ENCODE results near the gene PCDHGA3.

Gene PCDHGA3

GRCh38 chr5:141351591-141351990 lies 8.0 kb downstream of the PCDHGA3 start:
- TF ChIP-seq CTCF (IDR thresholded peaks at IDR 0.05; ENCODE audit: low read depth, low read length, missing control alignments), result no peak
- no peak for DNase-seq (ENCODE audit: extremely low read depth, low read depth)
- no peak overlapping the region for H3K4me3 ChIP-seq (replicated peaks; ENCODE audit: low read depth, low read length)

GRCh38 chr5:141354900-141355469 lies 11.4 kb downstream of the PCDHGA3 start, which contains the start of gene PCDHGA4:
Gene PCDHGA4 (plus strand): TSS chr5:141355021. CDS start chr5:141355108, 87 bp downstream.
- H3K4me3 ChIP-seq (replicated peaks; ENCODE audit: low read depth, low read length), result no peak within 1 kb of the TSS; the same call in 1 of the 2 replicates
- DNase-seq (ENCODE audit: extremely low read depth, low read depth), result no peak
- TF ChIP-seq CTCF (IDR thresholded peaks at IDR 0.05; ENCODE audit: low read depth, low read length, missing control alignments), result peak; percentile 36

- no peak for DNase-seq (ENCODE audit: extremely low read depth, low read depth)
- no peak overlapping the region for H3K4me3 ChIP-seq (replicated peaks; ENCODE audit: low read depth, low read length)
- TF ChIP-seq CTCF (IDR thresholded peaks at IDR 0.05; ENCODE audit: low read depth, low read length, missing control alignments), result no peak
Measured at GRCh38 chr5:141355641-141356040, 12.0 kb downstream of the PCDHGA3 start.

- TF ChIP-seq CTCF (IDR thresholded peaks at IDR 0.05; ENCODE audit: low read depth, low read length, missing control alignments), result no peak
- no peak overlapping the region for H3K4me3 ChIP-seq (replicated peaks; ENCODE audit: low read depth, low read length)
- DNase-seq (ENCODE audit: extremely low read depth, low read depth), result no peak
Measured at GRCh38 chr5:141356133-141356532, 12.5 kb downstream of the PCDHGA3 start.

GRCh38 chr5:141356950-141357349 lies 13.3 kb downstream of the PCDHGA3 start:
- TF ChIP-seq CTCF (IDR thresholded peaks at IDR 0.05; ENCODE audit: low read depth, low read length, missing control alignments), result no peak
- no peak for DNase-seq (ENCODE audit: extremely low read depth, low read depth)
- no peak overlapping the region for H3K4me3 ChIP-seq (replicated peaks; ENCODE audit: low read depth, low read length)

GRCh38 chr5:141359790-141360426 lies 16.3 kb downstream of the PCDHGA3 start, which contains the start of gene PCDHGB2:
Gene PCDHGB2 (plus strand): TSS chr5:141359994. CDS start chr5:141360136, 142 bp downstream.
- peak within 1 kb of the TSS; percentile 27 for H3K4me3 ChIP-seq (replicated peaks; ENCODE audit: low read depth, low read length)
- no peak for DNase-seq (ENCODE audit: extremely low read depth, low read depth)
- peak; percentile 39 for TF ChIP-seq CTCF (IDR thresholded peaks at IDR 0.05; ENCODE audit: low read depth, low read length, missing control alignments)
